ENCODE data around the gene SLC29A3.

SLC29A3 gene

GRCh38 chr10:71281646-71282322, 37.3 kb upstream of the SLC29A3 start:
- TF ChIP-seq CTCF (IDR thresholded peaks at IDR 0.05): no peak

- no peak for TF ChIP-seq CTCF (IDR thresholded peaks at IDR 0.05)
Measured at GRCh38 chr10:71282323-71282680, 36.8 kb upstream of the SLC29A3 start.

GRCh38 chr10:71283410-71283809, 35.6 kb upstream of the SLC29A3 start:
- no peak for TF ChIP-seq CTCF (IDR thresholded peaks at IDR 0.05)

- no peak for TF ChIP-seq CTCF (IDR thresholded peaks at IDR 0.05)
Measured at GRCh38 chr10:71283876-71284275, 35.2 kb upstream of the SLC29A3 start.

GRCh38 chr10:71284544-71285179, 34.4 kb upstream of the SLC29A3 start:
- TF ChIP-seq CTCF (IDR thresholded peaks at IDR 0.05): no peak

GRCh38 chr10:71285180-71285545, 33.9 kb upstream of the SLC29A3 start:
- TF ChIP-seq CTCF (IDR thresholded peaks at IDR 0.05): peak; percentile 89

GRCh38 chr10:71285986-71286385, 33.1 kb upstream of the SLC29A3 start:
- TF ChIP-seq CTCF (IDR thresholded peaks at IDR 0.05): no peak
